AG04450 (cell line): ENCODE results near the gene COPS9. TPM values are rescaled to one million over a fixed set of nuclear protein-coding genes. Genes with fewer than 3 reads are reported as not detected.

Source experiments
- CTCF ChIA-PET: fragments of 300-600, 350-600 bp; formaldehyde crosslinking; extraction: SDS; loops from one replicate; lab custom pipeline; 2022; ENCODE audit warnings: antibody characterized with exemption, inconsistent platforms; lab: Charles Lee
- POLR2A ChIA-PET: fragments of 350-600 bp; formaldehyde crosslinking; extraction: SDS; loops from one replicate; lab custom pipeline; 2021; ENCODE audit warnings: antibody characterized with exemption, inconsistent platforms; lab: Yijun Ruan, JAX
- DNase-seq: peaks from one replicate; pipeline ENCODE4 v3.0.0-alpha.2; 2011; ENCODE audit warnings: low read depth, low spot score
- H3K27ac ChIP-seq: one replicate; pipeline ENCODE4 v1.5.1; 2012; ENCODE audit warnings: low read depth, low read length, control low read depth
- H3K27me3 ChIP-seq: one replicate; pipeline ENCODE4 v1.6.0; 2012; ENCODE audit warnings: low read length; ENCODE audit not compliant: control insufficient read depth, insufficient read depth
- H3K4me3 ChIP-seq: 2 replicates; pipeline ENCODE4 v1.5.1; 2011; ENCODE audit warnings: mild to moderate bottlenecking, low read depth, low read length, control low read depth
- H3K9me3 ChIP-seq: 2 replicates; pipeline ENCODE4 v1.5.1; 2012; ENCODE audit warnings: low read length; ENCODE audit not compliant: control insufficient read depth, insufficient read depth
- CTCF ChIP-seq: IDR thresholded peaks from 2 replicates; pipeline ENCODE4 v1.5.1; 2011; ENCODE audit warnings: low read depth, low read length, control low read depth, inconsistent platforms
- polyA plus RNA-seq: library from polyadenylated mRNA; depleted of rRNA; stranded (reverse); fragments of >200 nt; gene quantifications from 2 replicates; pipeline ENCODE4 v1.2.3, GENCODE V29; 2011

The COPS9 gene
- polyA plus RNA-seq, 1 experiment = 360 TPM

GRCh38 chr2:240163844-240164574 is 27.9 kb upstream of the COPS9 start:
- DNase-seq = no peak
- POLR2A ChIA-PET = no interaction called here
- H3K9me3 ChIP-seq = no peaks in the 10 kb centered on the region; the same call in 1 of the 2 replicates
- no peak overlapping the region for H3K4me3 ChIP-seq
- H3K27ac ChIP-seq = no peak overlapping the region
- CTCF ChIA-PET = no interaction called here
- peaks cover 2% of the 10 kb centered on the region for H3K27me3 ChIP-seq
- no peak for TF ChIP-seq CTCF

- no peak for TF ChIP-seq CTCF
- Histone ChIP-seq H3K4me3 (no peak overlapping the region), H3K27me3 (no peaks in the 10 kb centered on the region), H3K9me3 (no peaks in the 10 kb centered on the region; the same call in 1 of the 2 replicates), H3K27ac (no peak overlapping the region)
- POLR2A ChIA-PET = no interaction called here
- CTCF ChIA-PET = no interaction called here
- no peak for DNase-seq
Measured at GRCh38 chr2:240162939-240163714, 27.0 kb upstream of the COPS9 start.

- Histone ChIP-seq H3K4me3 (no peak overlapping the region), H3K27me3 (no peaks in the 10 kb centered on the region), H3K9me3 (no peaks in the 10 kb centered on the region; the same call in 1 of the 2 replicates), H3K27ac (no peak overlapping the region)
- TF ChIP-seq CTCF = no peak
- no peak for DNase-seq
- POLR2A ChIA-PET = no interaction called here
- CTCF ChIA-PET = no interaction called here
Measured at GRCh38 chr2:240162531-240162930, 26.4 kb upstream of the COPS9 start.

GRCh38 chr2:240162032-240162431 is 25.9 kb upstream of the COPS9 start:
- Histone ChIP-seq H3K9me3 (no peaks in the 10 kb centered on the region; the same call in 1 of the 2 replicates), H3K4me3 (no peak overlapping the region), H3K27me3 (no peaks in the 10 kb centered on the region), H3K27ac (no peak overlapping the region)
- DNase-seq = no peak
- CTCF ChIA-PET = no interaction called here
- no peak for TF ChIP-seq CTCF
- POLR2A ChIA-PET = no interaction called here
